Activated CD4-positive, alpha-beta memory T cell treated with anti-CD3 and anti-CD28 coated beads for 36 hours (primary cell): ENCODE results near the gene LIMK1. TPM values are rescaled to one million over a fixed set of nuclear protein-coding genes. Genes with fewer than 3 reads are reported as not detected.
"Not testable (repeated sequence)": the region's sequence is repeated elsewhere in the genome, so short reads cannot be mapped to it uniquely, and the experiment has no call there.

Experiments used
- CTCF ChIA-PET: fragments of 350-600 bp; sonication (Branson Sonifier 250); formaldehyde crosslinking; loops from one replicate; lab custom pipeline; 2021; ENCODE audit warnings: antibody characterized with exemption, inconsistent platforms; lab: Charles Lee
- POLR2A ChIA-PET: fragments of 350-600 bp; sonication (Branson Sonifier 250); formaldehyde crosslinking; loops from one replicate; lab custom pipeline; 2021; ENCODE audit warnings: antibody characterized with exemption; lab: Charles Lee
- DNase-seq: peaks from one replicate; pipeline ENCODE4 v3.0.0-alpha.2; 2020
- H3K27ac Mint-ChIP-seq: one replicate; pipeline ENCODE4 v1.8.0; 2021; ENCODE audit warnings: mixed read lengths
- H3K27me3 Mint-ChIP-seq: one replicate; pipeline ENCODE4 v1.8.0; 2021; ENCODE audit warnings: mixed read lengths
- H3K36me3 Mint-ChIP-seq: one replicate; pipeline ENCODE4 v1.8.0; 2021; ENCODE audit warnings: mixed read lengths
- H3K4me1 Mint-ChIP-seq: one replicate; pipeline ENCODE4 v1.8.0; 2021; ENCODE audit warnings: low read depth, mixed read lengths
- H3K4me3 Mint-ChIP-seq: one replicate; pipeline ENCODE4 v1.8.0; 2021; ENCODE audit warnings: mild to moderate bottlenecking, mixed read lengths
- H3K9me3 Mint-ChIP-seq: one replicate; pipeline ENCODE4 v1.8.0; 2021; ENCODE audit warnings: mixed read lengths
- intact Hi-C: fragments of 100-400 bp; cut with micrococcal nuclease; formaldehyde crosslinking; loops from one replicate; pipeline ENCODE4 v1.15.1; 2023
- total RNA-seq, 2 experiments: library from RNA; stranded (reverse); gene quantifications; one replicate each; pipeline ENCODE4 v1.2.3, GENCODE V29; 2021

Gene LIMK1
- total RNA-seq, 2 experiments from 2014 or later = 16.4 to 16.9 TPM

GRCh38 chr7:74115326-74115725 lies 31.7 kb downstream of the LIMK1 start:
- H3K36me3 Mint-ChIP-seq = peaks cover 10% of the 10 kb centered on the region
- CTCF ChIA-PET = no interaction called here

GRCh38 chr7:74116356-74116755 lies 32.8 kb downstream of the LIMK1 start:
- CTCF ChIA-PET = interaction anchor here (0.6 to 0.7 kb wide), 3 partner anchors 111 to 341 kb away, joined by 3 read pairs; no protein-coding TSS in a partner anchor
- peaks cover 10% of the 10 kb centered on the region for H3K36me3 Mint-ChIP-seq
- POLR2A ChIA-PET = no interaction called here
- H3K4me3 Mint-ChIP-seq = no peak overlapping the region
- intact Hi-C loops = no loop called here
- no peaks in the 10 kb centered on the region for H3K27me3 Mint-ChIP-seq
- no peak for DNase-seq
- no peaks in the 10 kb centered on the region for H3K9me3 Mint-ChIP-seq
- no peak overlapping the region for H3K27ac Mint-ChIP-seq
- no peaks in the 10 kb centered on the region for H3K4me1 Mint-ChIP-seq

More at GRCh38 chr7:74115326-74115725, 31.7 kb downstream of the LIMK1 start:
- POLR2A ChIA-PET = no interaction called here
- intact Hi-C loops = no loop called here
- Mint-ChIP-seq H3K27me3 (no peaks in the 10 kb centered on the region), H3K4me1 (no peaks in the 10 kb centered on the region), H3K27ac (no peak overlapping the region), H3K9me3 (no peaks in the 10 kb centered on the region), H3K4me3 (no peak overlapping the region)
- DNase-seq = no peak

- H3K4me3 Mint-ChIP-seq = no peak overlapping the region
- CTCF ChIA-PET = no interaction called here
- no peaks in the 10 kb centered on the region for H3K9me3 Mint-ChIP-seq
- DNase-seq = no peak
- no peaks in the 10 kb centered on the region for H3K27me3 Mint-ChIP-seq
- H3K36me3 Mint-ChIP-seq = peaks cover 8% of the 10 kb centered on the region
- intact Hi-C loops = no loop called here
- POLR2A ChIA-PET = no interaction called here
- no peak overlapping the region for H3K27ac Mint-ChIP-seq
- no peaks in the 10 kb centered on the region for H3K4me1 Mint-ChIP-seq
Measured at GRCh38 chr7:74119831-74120230, 36.2 kb downstream of the LIMK1 start.

- Mint-ChIP-seq H3K27me3 (no peaks in the 10 kb centered on the region), H3K27ac (no peak overlapping the region), H3K4me3 (no peak overlapping the region), H3K4me1 (no peaks in the 10 kb centered on the region), H3K9me3 (no peaks in the 10 kb centered on the region), H3K36me3 (peaks cover 8% of the 10 kb centered on the region)
- POLR2A ChIA-PET = no interaction called here
- DNase-seq = no peak
- CTCF ChIA-PET = no interaction called here
- intact Hi-C loops = no loop called here
Measured at GRCh38 chr7:74121401-74122249, 38.0 kb downstream of the LIMK1 start.

GRCh38 chr7:74123892-74124291 lies 40.3 kb downstream of the LIMK1 start:
- H3K9me3 Mint-ChIP-seq, H3K36me3 Mint-ChIP-seq, intact Hi-C loops, DNase-seq, H3K4me1 Mint-ChIP-seq, POLR2A ChIA-PET, H3K4me3 Mint-ChIP-seq, CTCF ChIA-PET, H3K27ac Mint-ChIP-seq, H3K27me3 Mint-ChIP-seq: not testable (repeated sequence)

- Mint-ChIP-seq H3K27ac (no peak overlapping the region), H3K9me3 (no peaks in the 10 kb centered on the region), H3K36me3 (peaks cover 2% of the 10 kb centered on the region), H3K4me3 (no peak overlapping the region), H3K4me1 (no peaks in the 10 kb centered on the region), H3K27me3 (no peaks in the 10 kb centered on the region)
- intact Hi-C loops = no loop called here
- DNase-seq = no peak
- ChIA-PET CTCF (interaction anchor here (0.8 to 1.8 kb wide), 2 partner anchors 80 to 100 kb away, joined by 4 to 7 read pairs; no protein-coding TSS in a partner anchor), POLR2A (no interaction called here)
Measured at GRCh38 chr7:74126220-74126880, 42.7 kb downstream of the LIMK1 start.

GRCh38 chr7:74129887-74130286 lies 46.3 kb downstream of the LIMK1 start:
- Mint-ChIP-seq H3K4me1 (peaks cover 3% of the 10 kb centered on the region), H3K36me3 (no peaks in the 10 kb centered on the region)
- POLR2A ChIA-PET = no interaction called here

GRCh38 chr7:74130518-74130917 lies 46.9 kb downstream of the LIMK1 start:
- ChIA-PET POLR2A (no interaction called here), CTCF (no interaction called here)
- DNase-seq = no peak
- H3K9me3 Mint-ChIP-seq = no peaks in the 10 kb centered on the region
- H3K36me3 Mint-ChIP-seq = no peaks in the 10 kb centered on the region
- H3K27ac Mint-ChIP-seq = no peak overlapping the region
- peaks cover 3% of the 10 kb centered on the region for H3K4me1 Mint-ChIP-seq
- intact Hi-C loops = no loop called here
- no peak overlapping the region for H3K4me3 Mint-ChIP-seq
- no peaks in the 10 kb centered on the region for H3K27me3 Mint-ChIP-seq

More at GRCh38 chr7:74129887-74130286, 46.3 kb downstream of the LIMK1 start:
- CTCF ChIA-PET = no interaction called here
- DNase-seq = no peak
- no peaks in the 10 kb centered on the region for H3K9me3 Mint-ChIP-seq
- no peak overlapping the region for H3K27ac Mint-ChIP-seq
- H3K4me3 Mint-ChIP-seq = no peak overlapping the region
- intact Hi-C loops = no loop called here
- H3K27me3 Mint-ChIP-seq = no peaks in the 10 kb centered on the region

GRCh38 chr7:74134117-74134620 lies 50.6 kb downstream of the LIMK1 start:
- DNase-seq = peak; percentile 21
- no peak overlapping the region for H3K4me3 Mint-ChIP-seq
- H3K9me3 Mint-ChIP-seq = no peaks in the 10 kb centered on the region
- intact Hi-C loops = no loop called here
- H3K27me3 Mint-ChIP-seq = no peaks in the 10 kb centered on the region
- peaks cover 3% of the 10 kb centered on the region for H3K4me1 Mint-ChIP-seq
- H3K36me3 Mint-ChIP-seq = no peaks in the 10 kb centered on the region
- ChIA-PET POLR2A (no interaction called here), CTCF (no interaction called here)
- peak overlapping the region; percentile 24 for H3K27ac Mint-ChIP-seq

- Mint-ChIP-seq H3K27me3 (no peaks in the 10 kb centered on the region), H3K4me1 (peaks cover 6% of the 10 kb centered on the region), H3K27ac (no peak overlapping the region), H3K9me3 (no peaks in the 10 kb centered on the region), H3K4me3 (no peak overlapping the region), H3K36me3 (no peaks in the 10 kb centered on the region)
- POLR2A ChIA-PET = no interaction called here
- CTCF ChIA-PET = no interaction called here
- DNase-seq = peak; percentile 29
- intact Hi-C loops = no loop called here
Measured at GRCh38 chr7:74138334-74138867, 54.8 kb downstream of the LIMK1 start.

GRCh38 chr7:74138945-74139843 lies 55.6 kb downstream of the LIMK1 start:
- Mint-ChIP-seq H3K27me3 (no peaks in the 10 kb centered on the region), H3K36me3 (no peaks in the 10 kb centered on the region), H3K4me3 (no peak overlapping the region), H3K4me1 (peaks cover 4% of the 10 kb centered on the region), H3K27ac (no peak overlapping the region), H3K9me3 (no peaks in the 10 kb centered on the region)
- POLR2A ChIA-PET = no interaction called here
- intact Hi-C loops = no loop called here
- CTCF ChIA-PET = no interaction called here
- DNase-seq = no peak
